GM23338 (cell line): ENCODE data around the gene BEGAIN. TPM values are rescaled to one million over a fixed set of nuclear protein-coding genes. Genes with fewer than 3 reads are reported as not detected.

Source experiments
- ATAC-seq: fragments of 200-7000 bp; cut with Tn5 transposase; 3 replicates; pipeline ENCODE4 v1.9.1; 2020
- DNase-seq: peaks from one replicate; pipeline ENCODE4 v3.0.0-alpha.2; 2015; ENCODE audit warnings: low spot score
- H2AFZ ChIP-seq: fragments of 200-600 bp; sonication (generic); 2 replicates; pipeline ENCODE4 v1.8.0; 2016; ENCODE audit warnings: antibody characterized with exemption, mild to moderate bottlenecking, moderate library complexity
- H3F3A ChIP-seq: fragments of 200-600 bp; sonication (generic); replicated peaks from 2 replicates; pipeline ENCODE4 v1.8.0; 2017; ENCODE audit warnings: antibody characterized with exemption, mixed run types, low read depth
- H3K27ac ChIP-seq: fragments of 200-600 bp; sonication (generic); 2 replicates; pipeline ENCODE4 v1.6.1; 2016; ENCODE audit warnings: low read depth
- H3K27me3 ChIP-seq: fragments of 200-600 bp; sonication (generic); 2 replicates; pipeline ENCODE4 v1.8.0; 2016; ENCODE audit warnings: mild to moderate bottlenecking, mixed run types, moderate library complexity; ENCODE audit not compliant: insufficient read depth
- H3K36me3 ChIP-seq: fragments of 200-600 bp; sonication (generic); 2 replicates; pipeline ENCODE4 v1.8.0; 2016; ENCODE audit warnings: mild to moderate bottlenecking; ENCODE audit not compliant: insufficient read depth
- H3K4me1 ChIP-seq: fragments of 200-600 bp; sonication (generic); 2 replicates; pipeline ENCODE4 v1.8.0; 2016; ENCODE audit warnings: mild to moderate bottlenecking, moderate library complexity; ENCODE audit not compliant: insufficient read depth
- H3K4me2 ChIP-seq: fragments of 200-600 bp; sonication (generic); 2 replicates; pipeline ENCODE4 v1.7.1; 2017; ENCODE audit warnings: mixed run types
- H3K4me3 ChIP-seq: fragments of 200-600 bp; sonication (generic); 2 replicates; pipeline ENCODE4 v1.6.1; 2016; ENCODE audit warnings: mixed run types
- H3K79me2 ChIP-seq: fragments of 200-600 bp; sonication (generic); replicated peaks from 2 replicates; pipeline ENCODE4 v1.8.0; 2017; ENCODE audit warnings: mild to moderate bottlenecking; ENCODE audit not compliant: insufficient read depth
- H3K9me2 ChIP-seq: fragments of 200-600 bp; sonication (generic); 2 replicates; pipeline ENCODE4 v1.8.0; 2017; ENCODE audit not compliant: insufficient read depth
- H4K20me1 ChIP-seq: fragments of 200-600 bp; sonication (generic); replicated peaks from 2 replicates; pipeline ENCODE4 v1.8.0; 2017; ENCODE audit warnings: mild to moderate bottlenecking; ENCODE audit not compliant: insufficient read depth
- H3K27ac Mint-ChIP-seq: 2 replicates; pipeline ENCODE4 v1.8.0; 2020; ENCODE audit warnings: inconsistent platforms, mild to moderate bottlenecking, moderate library complexity, mixed read lengths
- H3K27me3 Mint-ChIP-seq: 3 replicates; pipeline ENCODE4 v1.8.0; 2022; ENCODE audit warnings: low read depth, mild to moderate bottlenecking, moderate library complexity, mixed read lengths, inconsistent platforms; ENCODE audit not compliant: insufficient read depth, poor library complexity
- H3K36me3 Mint-ChIP-seq: 3 replicates; pipeline ENCODE4 v1.8.0; 2021; ENCODE audit warnings: low read depth, mild to moderate bottlenecking, inconsistent platforms, moderate library complexity, mixed read lengths
- H3K4me1 Mint-ChIP-seq: 3 replicates; pipeline ENCODE4 v1.8.0; 2020; ENCODE audit warnings: mild to moderate bottlenecking, inconsistent platforms, mixed read lengths
- H3K4me3 Mint-ChIP-seq: 3 replicates; pipeline ENCODE4 v1.8.0; 2021; ENCODE audit warnings: moderate library complexity, mild to moderate bottlenecking, inconsistent platforms, mixed read lengths
- H3K9me3 Mint-ChIP-seq: 3 replicates; pipeline ENCODE4 v1.8.0; 2020; ENCODE audit warnings: moderate library complexity, mild to moderate bottlenecking, inconsistent platforms, mixed read lengths
- CREB1 ChIP-seq: fragments of 250-450 bp; sonication (Bioruptor Pico); IDR thresholded peaks from 2 replicates; pipeline ENCODE4 v1.5.0; 2020; ENCODE audit warnings: low read depth, mild to moderate bottlenecking, moderate library complexity
- ETS1 ChIP-seq: IDR thresholded peaks from 2 replicates; pipeline ENCODE4 v1.6.1; 2016; ENCODE audit warnings: antibody characterized with exemption
- EZH2 ChIP-seq: fragments of 200-600 bp; sonication (generic); IDR thresholded peaks from one replicate; pipeline ENCODE4 v1.8.0; 2017; ENCODE audit warnings: antibody characterized with exemption, mild to moderate bottlenecking, low read depth; ENCODE audit not compliant: unreplicated experiment
- JUNB ChIP-seq: IDR thresholded peaks from one replicate; pipeline ENCODE4 v1.6.1; 2016; ENCODE audit warnings: antibody characterized with exemption; ENCODE audit not compliant: unreplicated experiment
- NANOG ChIP-seq: IDR thresholded peaks from 2 replicates; pipeline ENCODE4 v1.6.1; 2016; ENCODE audit warnings: antibody characterized with exemption, borderline replicate concordance
- POLR2AphosphoS5 ChIP-seq: IDR thresholded peaks from 2 replicates; pipeline ENCODE4 v1.6.1; 2016; ENCODE audit warnings: antibody characterized with exemption, low read depth
- REST ChIP-seq: IDR thresholded peaks from one replicate; pipeline ENCODE4 v1.6.1; 2018; ENCODE audit warnings: antibody characterized with exemption; ENCODE audit not compliant: unreplicated experiment
- STAT1 ChIP-seq: IDR thresholded peaks from one replicate; pipeline ENCODE4 v1.6.1; 2016; ENCODE audit warnings: antibody characterized with exemption; ENCODE audit not compliant: unreplicated experiment
- ZNF114 ChIP-seq: fragments of 250-450 bp; sonication (Bioruptor Pico); IDR thresholded peaks from 2 replicates; pipeline ENCODE4 v1.5.0; 2020; ENCODE audit warnings: mild to moderate bottlenecking, moderate library complexity
- ZNF331 ChIP-seq: fragments of 250-450 bp; sonication (Bioruptor Pico); IDR thresholded peaks from 2 replicates; pipeline ENCODE4 v1.5.0; 2020; ENCODE audit warnings: low read depth, mild to moderate bottlenecking, moderate library complexity
- ZNF462 ChIP-seq: fragments of 250-450 bp; sonication (Bioruptor Pico); IDR thresholded peaks from 2 replicates; pipeline ENCODE4 v1.5.0; 2020; ENCODE audit warnings: mild to moderate bottlenecking, moderate library complexity
- polyA plus RNA-seq: library from polyadenylated mRNA; unstranded; fragments of >200 nt; fragmentation: Nextera tagmentation; extraction: Ambion mirVana; gene quantifications from 2 replicates; pipeline ENCODE4 v1.2.1, GENCODE V29; 2016
- total RNA-seq: library from RNA; depleted of rRNA; stranded (reverse); fragments of >200 nt; shearing (Covaris generic); gene quantifications from 2 replicates; pipeline ENCODE4 v1.2.3, GENCODE V29; 2014

Gene BEGAIN
- total and polyA plus RNA-seq, 2 experiments from 2014 or later: 0.60 to 2.4 TPM

GRCh38 chr14:100576091-100577085, 10.8 kb downstream of the BEGAIN start (continued):
- TF ChIP-seq ZNF462 (CRISPR knock-in tag) (no peak), POLR2AphosphoS5 (no peak), NANOG (no peak)

- Mint-ChIP-seq H3K27me3 (peaks cover 28% of the 10 kb centered on the region), H3K27ac (no peak overlapping the region), H3K36me3 (no peaks in the 10 kb centered on the region), H3K4me3 (no peak overlapping the region), H3K4me1 (peaks cover 17% of the 10 kb centered on the region), H3K9me3 (no peaks in the 10 kb centered on the region)
- TF ChIP-seq JUNB: no peak
- TF ChIP-seq ZNF114: no peak
- TF ChIP-seq ZNF331 (CRISPR knock-in tag): no peak
- no peak for TF ChIP-seq REST
- TF ChIP-seq STAT1: no peak
- TF ChIP-seq EZH2: no peak
- TF ChIP-seq CREB1 (CRISPR knock-in tag): no peak
- no peak for TF ChIP-seq ETS1
- Histone ChIP-seq H3K79me2 (no peaks in the 10 kb centered on the region), H3K9me2 (no peaks in the 10 kb centered on the region), H3K4me3 (no peak overlapping the region), H3K4me1 (peaks cover 7% of the 10 kb centered on the region; the same call in 1 of the 2 replicates), H3F3A (no peaks in the 10 kb centered on the region), H4K20me1 (no peaks in the 10 kb centered on the region), H3K27me3 (peaks cover under 1% of the 10 kb centered on the region), H3K4me2 (no peak overlapping the region), H3K27ac (no peak overlapping the region), H2AFZ (no peak overlapping the region), H3K36me3 (no peaks in the 10 kb centered on the region)
- DNase-seq (no peak), ATAC-seq (no peak)
Observed at GRCh38 chr14:100575266-100575995, 11.8 kb downstream of the BEGAIN start.
